Measurements from ENCODE around the gene TMEM106C.

DNA sequence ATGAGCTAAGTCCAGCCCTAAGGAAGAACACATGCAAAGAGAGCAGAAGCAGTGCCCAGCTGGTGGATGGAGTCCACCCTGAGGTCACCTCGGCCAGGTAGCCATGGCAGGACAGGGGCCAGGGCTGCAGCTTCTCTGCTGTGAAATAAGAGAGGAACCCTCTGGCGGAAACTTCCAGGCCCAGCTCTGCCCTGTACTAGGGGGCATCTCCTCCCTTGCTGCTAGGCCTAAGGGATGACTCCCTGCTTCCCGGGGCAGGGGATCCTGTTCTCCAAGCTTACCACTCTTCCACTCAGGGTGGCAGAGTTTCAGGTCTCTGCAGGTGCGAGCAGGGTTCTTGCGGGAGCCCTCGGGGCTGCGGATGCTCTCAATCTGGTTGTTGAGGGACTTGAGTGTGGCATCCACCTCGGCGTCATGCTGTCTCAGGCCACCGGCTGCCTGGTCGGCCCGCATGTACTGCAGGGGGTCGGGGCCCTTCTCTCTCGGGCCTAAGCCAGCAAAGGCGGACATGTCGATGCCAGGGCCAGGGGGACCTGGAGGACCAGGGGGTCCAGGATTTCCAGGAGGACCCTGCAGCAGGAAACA, 11.7 kb downstream of the TMEM106C start:
- TF ChIP-seq, protein P1, sequence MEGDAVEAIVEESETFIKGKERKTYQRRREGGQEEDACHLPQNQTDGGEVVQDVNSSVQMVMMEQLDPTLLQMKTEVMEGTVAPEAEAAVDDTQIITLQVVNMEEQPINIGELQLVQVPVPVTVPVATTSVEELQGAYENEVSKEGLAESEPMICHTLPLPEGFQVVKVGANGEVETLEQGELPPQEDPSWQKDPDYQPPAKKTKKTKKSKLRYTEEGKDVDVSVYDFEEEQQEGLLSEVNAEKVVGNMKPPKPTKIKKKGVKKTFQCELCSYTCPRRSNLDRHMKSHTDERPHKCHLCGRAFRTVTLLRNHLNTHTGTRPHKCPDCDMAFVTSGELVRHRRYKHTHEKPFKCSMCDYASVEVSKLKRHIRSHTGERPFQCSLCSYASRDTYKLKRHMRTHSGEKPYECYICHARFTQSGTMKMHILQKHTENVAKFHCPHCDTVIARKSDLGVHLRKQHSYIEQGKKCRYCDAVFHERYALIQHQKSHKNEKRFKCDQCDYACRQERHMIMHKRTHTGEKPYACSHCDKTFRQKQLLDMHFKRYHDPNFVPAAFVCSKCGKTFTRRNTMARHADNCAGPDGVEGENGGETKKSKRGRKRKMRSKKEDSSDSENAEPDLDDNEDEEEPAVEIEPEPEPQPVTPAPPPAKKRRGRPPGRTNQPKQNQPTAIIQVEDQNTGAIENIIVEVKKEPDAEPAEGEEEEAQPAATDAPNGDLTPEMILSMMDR (IDR thresholded peaks at IDR 0.05), result no peak
- no peak for TF ChIP-seq POLR2A (IDR thresholded peaks at IDR 0.05)

Measured in adrenal gland (tissue), 5 donors.